Caco-2 (cell line): Measurements from ENCODE around the gene PLCB2. TPM values are rescaled to one million over a fixed set of nuclear protein-coding genes. Genes with fewer than 3 reads are reported as not detected.

Experiments
- BruUV-seq: library from RNA; stranded (reverse); fragments of 400-500 nt; replicated peaks from 2 replicates; lab custom pipeline; 2021; lab: Mats Ljungman, UMichigan
- CTCF ChIA-PET: fragments of 300-600 bp; sonication (Branson Sonifier 250); formaldehyde crosslinking; loops from one replicate; lab custom pipeline; 2022; ENCODE audit warnings: antibody characterized with exemption; lab: Charles Lee
- POLR2A ChIA-PET: fragments of 300-600 bp; sonication (Branson Sonifier 250); formaldehyde crosslinking; loops from one replicate; lab custom pipeline; 2022; ENCODE audit warnings: antibody characterized with exemption; lab: Charles Lee
- DNase-seq, 2 experiments: peaks; one replicate each; pipeline versions ENCODE4 v3.0.0 to v3.0.0-alpha.2; 2020 to 2022
- H3K27me3 ChIP-seq: replicated peaks from 2 replicates; pipeline ENCODE4 v1.6.0; 2011; ENCODE audit warnings: low read length; ENCODE audit not compliant: control insufficient read depth, insufficient read depth
- H3K36me3 ChIP-seq: 2 replicates; pipeline ENCODE4 v1.5.1; 2011; ENCODE audit warnings: low read length; ENCODE audit not compliant: control insufficient read depth, insufficient read depth
- H3K4me1 ChIP-seq: fragments of 250-450 bp; sonication (Bioruptor Pico); 2 replicates; pipeline ENCODE4 v1.5.1; 2020; ENCODE audit warnings: mild to moderate bottlenecking
- H3K4me3 ChIP-seq: 2 replicates; pipeline ENCODE4 v1.5.1; 2011; ENCODE audit warnings: low read depth, mild to moderate bottlenecking, control low read depth, low read length
- H3K9me3 ChIP-seq: fragments of 250-450 bp; sonication (Bioruptor Pico); 2 replicates; pipeline ENCODE4 v1.5.1; 2020; ENCODE audit warnings: mild to moderate bottlenecking, moderate library complexity
- H3K27ac Mint-ChIP-seq: one replicate; pipeline ENCODE4 v1.8.0; 2022; ENCODE audit warnings: mixed read lengths; ENCODE audit not compliant: unreplicated experiment
- H3K27me3 Mint-ChIP-seq: one replicate; pipeline ENCODE4 v1.8.0; 2022; ENCODE audit warnings: mixed read lengths; ENCODE audit not compliant: insufficient read depth, unreplicated experiment
- H3K36me3 Mint-ChIP-seq: one replicate; pipeline ENCODE4 v1.8.0; 2022; ENCODE audit warnings: mild to moderate bottlenecking, mixed read lengths; ENCODE audit not compliant: insufficient read depth, unreplicated experiment
- H3K4me1 Mint-ChIP-seq: one replicate; pipeline ENCODE4 v1.8.0; 2022; ENCODE audit warnings: low read depth, mixed read lengths; ENCODE audit not compliant: unreplicated experiment
- H3K4me3 Mint-ChIP-seq: one replicate; pipeline ENCODE4 v1.8.0; 2022; ENCODE audit warnings: mild to moderate bottlenecking, moderate library complexity, mixed read lengths; ENCODE audit not compliant: unreplicated experiment
- H3K9me3 Mint-ChIP-seq: one replicate; pipeline ENCODE4 v1.8.0; 2022; ENCODE audit warnings: mixed read lengths; ENCODE audit not compliant: unreplicated experiment
- intact Hi-C: fragments of 100-400 bp; cut with micrococcal nuclease; formaldehyde crosslinking; loops from one replicate; pipeline ENCODE4 v1.10.0; 2022; ENCODE audit not compliant: unreplicated experiment
- total RNA-seq: library from RNA; stranded (reverse); gene quantifications from 2 replicates; pipeline ENCODE4 v1.2.3, GENCODE V29; 2022
- TF ChIP-seq, protein P1 (sequence below), 2 experiments: fragments of 200-600 bp in 1 of 2; IDR thresholded peaks; 1 replicate in 1 of 2; 2 replicates in 1 of 2; pipeline versions ENCODE4 v1.5.1 to v1.8.0; 2011 to 2022; ENCODE audit warnings: antibody characterized with exemption in 1 of 2, control low read depth in 1 of 2, inconsistent platforms in 1 of 2, low read depth in 1 of 2, low read length in 1 of 2, mild to moderate bottlenecking in 1 of 2, moderate library complexity in 1 of 2; ENCODE audit not compliant: insufficient read depth in 1 of 2, severe bottlenecking in 1 of 2, unreplicated experiment in 1 of 2

PLCB2 gene
- total RNA-seq, 1 experiment from 2014 or later = 4.7 TPM

DNA sequence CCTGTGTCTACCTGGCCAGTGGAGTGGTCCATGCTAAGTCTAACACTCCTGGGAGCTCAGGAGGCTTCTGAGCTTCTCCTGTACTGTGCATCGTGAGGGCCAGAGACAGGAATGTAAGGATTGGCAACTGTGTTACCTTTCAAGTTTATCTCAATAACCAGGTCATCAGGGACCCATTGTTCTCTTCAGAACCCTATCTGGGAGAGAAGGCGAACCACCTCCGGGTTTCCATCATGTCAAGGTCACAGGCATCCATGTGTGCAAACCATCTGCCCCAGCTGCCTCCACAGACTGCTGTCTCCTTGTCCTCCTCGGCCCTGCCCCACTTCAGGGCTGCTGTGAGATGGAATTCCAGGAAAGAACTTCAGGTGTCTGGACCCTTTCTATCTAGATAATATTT lies 30.8 kb downstream of the PLCB2 start:
- ChIA-PET CTCF (interaction anchor here (1.1 kb wide), 1 partner anchor 59 kb away, joined by 3 read pairs; no protein-coding TSS in a partner anchor), POLR2A (no interaction called here)
- Histone ChIP-seq H3K4me3 (no peak overlapping the region), H3K9me3 (no peaks in the 10 kb centered on the region), H3K4me1 (no peaks in the 10 kb centered on the region; the same call in 1 of the 2 replicates), H3K36me3 (no peaks in the 10 kb centered on the region; the same call in 1 of the 2 replicates), H3K27me3 (no peaks in the 10 kb centered on the region)
- BruUV-seq = no TSS peak
- no peaks in the 10 kb centered on the region for H3K4me1 Mint-ChIP-seq
- TF ChIP-seq, protein P1, sequence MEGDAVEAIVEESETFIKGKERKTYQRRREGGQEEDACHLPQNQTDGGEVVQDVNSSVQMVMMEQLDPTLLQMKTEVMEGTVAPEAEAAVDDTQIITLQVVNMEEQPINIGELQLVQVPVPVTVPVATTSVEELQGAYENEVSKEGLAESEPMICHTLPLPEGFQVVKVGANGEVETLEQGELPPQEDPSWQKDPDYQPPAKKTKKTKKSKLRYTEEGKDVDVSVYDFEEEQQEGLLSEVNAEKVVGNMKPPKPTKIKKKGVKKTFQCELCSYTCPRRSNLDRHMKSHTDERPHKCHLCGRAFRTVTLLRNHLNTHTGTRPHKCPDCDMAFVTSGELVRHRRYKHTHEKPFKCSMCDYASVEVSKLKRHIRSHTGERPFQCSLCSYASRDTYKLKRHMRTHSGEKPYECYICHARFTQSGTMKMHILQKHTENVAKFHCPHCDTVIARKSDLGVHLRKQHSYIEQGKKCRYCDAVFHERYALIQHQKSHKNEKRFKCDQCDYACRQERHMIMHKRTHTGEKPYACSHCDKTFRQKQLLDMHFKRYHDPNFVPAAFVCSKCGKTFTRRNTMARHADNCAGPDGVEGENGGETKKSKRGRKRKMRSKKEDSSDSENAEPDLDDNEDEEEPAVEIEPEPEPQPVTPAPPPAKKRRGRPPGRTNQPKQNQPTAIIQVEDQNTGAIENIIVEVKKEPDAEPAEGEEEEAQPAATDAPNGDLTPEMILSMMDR (IDR thresholded peaks at IDR 0.05; ENCODE audit: insufficient read depth in 1 of 2, low read depth in 1 of 2, low read length in 1 of 2, severe bottlenecking in 1 of 2, unreplicated experiment in 1 of 2) = no peak
- no peak overlapping the region for H3K27ac Mint-ChIP-seq
- intact Hi-C loops = no loop called here
- DNase-seq = no peak
- H3K9me3 Mint-ChIP-seq = no peaks in the 10 kb centered on the region
- H3K27me3 Mint-ChIP-seq = no peaks in the 10 kb centered on the region
- no peak overlapping the region for H3K4me3 Mint-ChIP-seq
- peaks cover 16% of the 10 kb centered on the region for H3K36me3 Mint-ChIP-seq

DNA sequence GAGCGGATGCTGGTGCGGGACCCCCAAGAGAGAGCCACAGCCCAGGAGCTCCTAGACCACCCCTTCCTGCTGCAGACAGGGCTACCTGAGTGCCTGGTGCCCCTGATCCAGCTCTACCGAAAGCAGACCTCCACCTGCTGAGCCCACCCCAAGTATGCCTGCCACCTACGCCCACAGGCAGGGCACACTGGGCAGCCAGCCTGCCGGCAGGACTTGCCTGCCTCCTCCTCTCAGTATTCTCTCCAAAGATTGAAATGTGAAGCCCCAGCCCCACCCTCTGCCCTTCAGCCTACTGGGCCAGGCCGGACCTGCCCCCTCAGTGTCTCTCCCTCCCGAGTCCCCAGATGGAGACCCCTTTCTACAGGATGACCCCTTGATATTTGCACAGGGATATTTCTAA lies 31.8 kb downstream of the PLCB2 start:
- Mint-ChIP-seq H3K27ac (no peak overlapping the region), H3K4me1 (no peaks in the 10 kb centered on the region), H3K9me3 (no peaks in the 10 kb centered on the region), H3K4me3 (no peak overlapping the region), H3K27me3 (no peaks in the 10 kb centered on the region), H3K36me3 (peaks cover 16% of the 10 kb centered on the region)
- no peak overlapping the region for H3K4me3 ChIP-seq
- DNase-seq = no peak
- intact Hi-C loops = no loop called here
- no TSS peak for BruUV-seq
- H3K4me1 ChIP-seq = no peaks in the 10 kb centered on the region; the same call in 1 of the 2 replicates
- ChIA-PET CTCF (interaction anchor here (1.1 to 2.2 kb wide), 2 partner anchors 56 to 59 kb away, joined by 3 to 9 read pairs; no protein-coding TSS in a partner anchor), POLR2A (no interaction called here)
- H3K9me3 ChIP-seq = no peaks in the 10 kb centered on the region
- no peaks in the 10 kb centered on the region for H3K27me3 ChIP-seq
- no peaks in the 10 kb centered on the region; the same call in 1 of the 2 replicates for H3K36me3 ChIP-seq
- TF ChIP-seq, protein P1 (IDR thresholded peaks at IDR 0.05; ENCODE audit: insufficient read depth in 1 of 2, low read depth in 1 of 2, low read length in 1 of 2, severe bottlenecking in 1 of 2, unreplicated experiment in 1 of 2) = no peak

DNA sequence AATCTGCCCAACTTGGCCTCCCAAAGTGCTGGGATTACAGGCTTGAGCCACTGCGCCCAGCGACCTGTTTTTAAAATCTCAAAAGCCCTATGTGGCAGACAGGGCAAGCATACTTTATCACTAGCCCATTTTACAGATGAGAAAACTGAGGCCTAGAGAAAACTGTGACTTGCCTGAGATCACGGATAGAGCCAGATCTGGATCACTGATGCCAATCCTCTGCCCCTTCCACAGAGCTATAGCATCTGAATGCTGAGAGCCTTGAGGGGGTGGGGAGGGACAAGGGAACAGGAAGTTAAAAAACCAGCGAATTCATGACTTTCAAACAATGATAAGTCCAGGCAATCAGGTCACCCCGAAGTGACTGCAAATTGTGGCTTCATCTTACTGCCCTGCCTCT lies 32.2 kb downstream of the PLCB2 start:
- Mint-ChIP-seq H3K4me1 (no peaks in the 10 kb centered on the region), H3K9me3 (no peaks in the 10 kb centered on the region), H3K27ac (no peak overlapping the region), H3K36me3 (peaks cover 16% of the 10 kb centered on the region), H3K4me3 (no peak overlapping the region), H3K27me3 (no peaks in the 10 kb centered on the region)
- H3K4me3 ChIP-seq = no peak overlapping the region
- intact Hi-C loops = no loop called here
- TF ChIP-seq, protein P1 (IDR thresholded peaks at IDR 0.05; ENCODE audit: insufficient read depth in 1 of 2, low read depth in 1 of 2, low read length in 1 of 2, severe bottlenecking in 1 of 2, unreplicated experiment in 1 of 2) = no peak
- no peak for DNase-seq
- H3K9me3 ChIP-seq = no peaks in the 10 kb centered on the region
- CTCF ChIA-PET = interaction anchor here (1.0 to 2.2 kb wide), 2 partner anchors 56 to 61 kb away, joined by 4 to 9 read pairs; no protein-coding TSS in a partner anchor
- POLR2A ChIA-PET = no interaction called here
- H3K27me3 ChIP-seq = no peaks in the 10 kb centered on the region
- no peaks in the 10 kb centered on the region; the same call in 1 of the 2 replicates for H3K4me1 ChIP-seq
- no peaks in the 10 kb centered on the region; the same call in 1 of the 2 replicates for H3K36me3 ChIP-seq
- BruUV-seq = no TSS peak
